NCI-H2029 (cell line): ENCODE results near the gene ELOVL7.
"Not testable (repeated sequence)": the region's sequence is repeated elsewhere in the genome, so short reads cannot be mapped to it uniquely, and the experiment has no call there.

Experiments used
- DNase-seq: peaks from one replicate; lab custom pipeline; 2025; lab: John Stamatoyannopoulos, UW

ELOVL7 gene

GRCh38 chr5:60715201-60715928 lies 128.7 kb downstream of the ELOVL7 start:
- DNase-seq = not testable (repeated sequence)

GRCh38 chr5:60712950-60713349 lies 131.1 kb downstream of the ELOVL7 start:
- DNase-seq = no peak

- not testable (repeated sequence) for DNase-seq
Observed at GRCh38 chr5:60711892-60712291, 132.2 kb downstream of the ELOVL7 start.

- DNase-seq = no peak
Observed at GRCh38 chr5:60710362-60710761, 133.7 kb downstream of the ELOVL7 start.

- DNase-seq = no peak
Observed at GRCh38 chr5:60705144-60705543, 138.9 kb downstream of the ELOVL7 start.

- no peak for DNase-seq
Observed at GRCh38 chr5:60703944-60704343, 140.1 kb downstream of the ELOVL7 start.
